ENCODE data around the gene PHETA1. TPM values are rescaled to one million over a fixed set of nuclear protein-coding genes. Genes with fewer than 3 reads are reported as not detected.

PHETA1 gene
- total and polyA plus RNA-seq, 10 of the 15 experiments (the other 5 are each of a cell fraction or from before 2014, with no cell fraction given) = 0.02 to 1.3 (median 0.51) TPM; not detected in 1

- H3K9ac ChIP-seq (ENCODE audit: control insufficient read depth, insufficient read depth, low read length) = no peak overlapping the region
- no peak overlapping the region for H3K4me3 ChIP-seq
- H2AFZ ChIP-seq (ENCODE audit: control insufficient read depth, low read depth, low read length) = no peak overlapping the region
- TF ChIP-seq DPF2 (IDR thresholded peaks at IDR 0.05) (no peak), TCF3 (IDR thresholded peaks at IDR 0.05; ENCODE audit: borderline replicate concordance, insufficient read depth, low read depth, low read length) (no peak), FOXM1 (IDR thresholded peaks at IDR 0.05; ENCODE audit: low read depth, low read length) (no peak), ZBTB33 (IDR thresholded peaks at IDR 0.05) (no peak), RUNX3 (IDR thresholded peaks at IDR 0.05; ENCODE audit: low read length) (no peak), MYB (IDR thresholded peaks at IDR 0.05; ENCODE audit: borderline replicate concordance, low read depth, low read length) (no peak), POU2F2 (IDR thresholded peaks at IDR 0.05; ENCODE audit: borderline replicate concordance, low read depth, low read length) (no peak), CHD4 (IDR thresholded peaks at IDR 0.05) (no peak), NFYB (IDR thresholded peaks at IDR 0.05; ENCODE audit: insufficient read depth, low read depth, low read length) (no peak), MXI1 (IDR thresholded peaks at IDR 0.05; ENCODE audit: low read depth, low read length) (no peak), ATF2 (IDR thresholded peaks at IDR 0.05; ENCODE audit: low read length) (no peak), NR2F1 (conservative IDR thresholded peaks at IDR 0.05) (no peak), RFX5 (IDR thresholded peaks at IDR 0.05; ENCODE audit: low read depth, low read length) (no peak), BRCA1 (IDR thresholded peaks at IDR 0.05; ENCODE audit: low read depth, low read length) (no peak), POLR2AphosphoS2 (IDR thresholded peaks at IDR 0.05; ENCODE audit: low read depth, low read length) (no peak), NR2C2 (IDR thresholded peaks at IDR 0.05; ENCODE audit: borderline replicate concordance, control insufficient read depth, insufficient read length, low read depth) (no peak), FOS (IDR thresholded peaks at IDR 0.05; ENCODE audit: borderline replicate concordance, extremely low read depth, insufficient read length) (no peak), TCF7 (IDR thresholded peaks at IDR 0.05; ENCODE audit: borderline replicate concordance) (no peak), ZSCAN29 (IDR thresholded peaks at IDR 0.05) (no peak)
- H3K27me3 ChIP-seq (replicated peaks in 1 of 2; ENCODE audit: control insufficient read depth in 2 of 2, insufficient read depth in 2 of 2, low read length in 1 of 2) = no peaks in the 10 kb centered on the region
- ChIA-PET SMC1A (ENCODE audit: uncharacterized antibody, unreplicated experiment) (no interaction called here), RAD21 (ENCODE audit: unreplicated experiment) (no interaction called here), POLR2A (no interaction called here), CTCF (no interaction called here)
- H3K4me1 ChIP-seq (ENCODE audit: control insufficient read depth, insufficient read depth, low read length) = no peaks in the 10 kb centered on the region
- H3K4me2 ChIP-seq (ENCODE audit: control insufficient read depth, insufficient read depth) = no peak overlapping the region
- no peaks in the 10 kb centered on the region for H3K79me2 ChIP-seq (ENCODE audit: control insufficient read depth, insufficient read depth, low read length)
- no peak overlapping the region for H3K27ac ChIP-seq (ENCODE audit: control insufficient read depth, insufficient read depth)
- intact Hi-C loops (cut with micrococcal nuclease; ENCODE audit: unreplicated experiment) (no loop called here), in situ Hi-C loops (cut with MboI) (no loop called here)
- H3K36me3 ChIP-seq (ENCODE audit: control insufficient read depth in 2 of 2, insufficient read depth in 2 of 2, low read length in 1 of 2) = no peaks in the 10 kb centered on the region
- DNase-seq (ENCODE audit: low read depth, low spot score) = no peak
- no peaks in the 10 kb centered on the region; the same call in 1 of the 3 replicates for H3K9me3 ChIP-seq (replicated peaks; ENCODE audit: control insufficient read depth, insufficient read depth, low read length)
- no peak for FAIRE-seq
- BruUV-seq (replicated peaks) = no TSS peak
- 51% methylated on average over 18 of the region's 18 CpGs for WGBS (ENCODE audit: insufficient coverage, insufficient replicate concordance, low lambda C conversion rate, missing lambda C conversion rate)
- no peak for ATAC-seq
- no peaks in the 10 kb centered on the region for H4K20me1 ChIP-seq (ENCODE audit: control insufficient read depth, insufficient read depth)
Measured at GRCh38 chr12:111347891-111348644, 20.8 kb downstream of the PHETA1 start.

Data from GM12878 (cell line).